ENCODE results near the gene PEAK1. TPM values are rescaled to one million over a fixed set of nuclear protein-coding genes. Genes with fewer than 3 reads are reported as not detected.

Gene PEAK1
- total and polyA plus RNA-seq, 10 of the 15 experiments (the other 5 are each of a cell fraction or from before 2014, with no cell fraction given), result 0.62 to 24.2 (median 11.2) TPM

- no TSS peak for BruUV-seq (replicated peaks)
- RAD21 ChIA-PET (ENCODE audit: unreplicated experiment), result interaction anchor here (0.6 to 1.1 kb wide), 3 partner anchors 43 to 546 kb away, joined by 3 to 4 read pairs (median 4); no protein-coding TSS in a partner anchor
- Histone ChIP-seq H3K4me1 (ENCODE audit: control insufficient read depth, insufficient read depth, low read length) (peaks cover 10% of the 10 kb centered on the region), H3K4me3 (no peak overlapping the region), H3K9me3 (replicated peaks; ENCODE audit: control insufficient read depth, insufficient read depth, low read length) (no peaks in the 10 kb centered on the region), H3K9ac (ENCODE audit: control insufficient read depth, insufficient read depth, low read length) (no peak overlapping the region), H4K20me1 (ENCODE audit: control insufficient read depth, insufficient read depth) (no peaks in the 10 kb centered on the region), H3K27me3 (replicated peaks in 1 of 2; ENCODE audit: control insufficient read depth in 2 of 2, insufficient read depth in 2 of 2, low read length in 1 of 2) (no peaks in the 10 kb centered on the region), H3K4me2 (ENCODE audit: control insufficient read depth, insufficient read depth) (no peak overlapping the region), H3K27ac (ENCODE audit: control insufficient read depth, insufficient read depth) (no peak overlapping the region), H2AFZ (ENCODE audit: control insufficient read depth, low read depth, low read length) (no peak overlapping the region), H3K36me3 (ENCODE audit: control insufficient read depth in 2 of 2, insufficient read depth in 2 of 2, low read length in 1 of 2) (no peaks in the 10 kb centered on the region), H3K79me2 (ENCODE audit: control insufficient read depth, insufficient read depth, low read length) (peaks cover 22% of the 10 kb centered on the region)
- FAIRE-seq (no peak), DNase-seq (ENCODE audit: low read depth, low spot score) (no peak), ATAC-seq (no peak)
- 92% methylated on average over 4 of the region's 4 CpGs for WGBS (ENCODE audit: insufficient coverage, insufficient replicate concordance, low lambda C conversion rate, missing lambda C conversion rate)
- intact Hi-C loops (cut with micrococcal nuclease; ENCODE audit: unreplicated experiment) (no loop called here), in situ Hi-C loops (cut with MboI) (no loop called here)
- SMC1A ChIA-PET (ENCODE audit: uncharacterized antibody, unreplicated experiment), result interaction anchor here (0.7 to 1.2 kb wide), 4 partner anchors 9 to 266 kb away, joined by 3 to 4 read pairs (median 4); no protein-coding TSS in a partner anchor
- CTCF ChIA-PET, result interaction anchor here (1.0 to 1.4 kb wide), 3 partner anchors 9 to 49 kb away, joined by 3 to 4 read pairs (median 3); no protein-coding TSS in a partner anchor
- POLR2A ChIA-PET, result interaction anchor here (0.5 to 1.4 kb wide), 3 partner anchors 8 to 27 kb away, joined by 3 to 4 read pairs (median 4); no protein-coding TSS in a partner anchor
- TF ChIP-seq E4F1 (IDR thresholded peaks at IDR 0.05; ENCODE audit: borderline replicate concordance, partially characterized antibody) (no peak), CBFB (IDR thresholded peaks at IDR 0.05; ENCODE audit: low read depth) (no peak), GATAD2B (conservative IDR thresholded peaks at IDR 0.05; ENCODE audit: low read depth) (no peak), CREM (IDR thresholded peaks at IDR 0.05; ENCODE audit: low read depth) (no peak), TCF7 (IDR thresholded peaks at IDR 0.05; ENCODE audit: borderline replicate concordance) (no peak), NR2C2 (IDR thresholded peaks at IDR 0.05; ENCODE audit: borderline replicate concordance, control insufficient read depth, insufficient read length, low read depth) (no peak), ATF7 (IDR thresholded peaks at IDR 0.05; ENCODE audit: low read depth) (no peak), E2F4 (IDR thresholded peaks at IDR 0.05; ENCODE audit: low read depth, low read length) (no peak), RAD51 (IDR thresholded peaks at IDR 0.05) (no peak), BCLAF1 (IDR thresholded peaks at IDR 0.05) (no peak), NBN (IDR thresholded peaks at IDR 0.05) (no peak), ZBED1 (IDR thresholded peaks at IDR 0.05; ENCODE audit: borderline replicate concordance) (no peak), USF1 (IDR thresholded peaks at IDR 0.05; ENCODE audit: borderline replicate concordance, extremely low read length, insufficient read depth, low read depth, low read length) (no peak), PAX5 (IDR thresholded peaks at IDR 0.05; ENCODE audit: borderline replicate concordance, low read depth, low read length) (no peak), SREBF2 (IDR thresholded peaks at IDR 0.05; ENCODE audit: low read length) (no peak), BACH1 (IDR thresholded peaks at IDR 0.05; ENCODE audit: borderline replicate concordance) (no peak), JUNB (IDR thresholded peaks at IDR 0.05) (no peak)
Measured at GRCh38 chr15:77058468-77058867, 361.4 kb downstream of the PEAK1 start.

All from GM12878 (cell line).